Urinary bladder (tissue), 4 donors: ENCODE results near the gene MPDZ. TPM values are rescaled to one million over a fixed set of nuclear protein-coding genes. Genes with fewer than 3 reads are reported as not detected.
"Not testable (repeated sequence)": the region's sequence is repeated elsewhere in the genome, so short reads cannot be mapped to it uniquely, and the experiment has no call there.

ENCODE experiments used
- DNase-seq: peaks from one replicate; pipeline ENCODE4 v3.0.0-alpha.2; 2015; ENCODE audit errors: extremely low spot score
- H3K27ac ChIP-seq: one replicate; pipeline ENCODE4 v1.5.1; 2013; ENCODE audit warnings: low read depth, mild to moderate bottlenecking, moderate library complexity
- H3K36me3 ChIP-seq: one replicate; pipeline ENCODE4 v1.6.1; 2013; ENCODE audit warnings: mild to moderate bottlenecking, moderate library complexity; ENCODE audit not compliant: insufficient read depth
- H3K4me1 ChIP-seq: one replicate; pipeline ENCODE4 v1.6.1; 2013; ENCODE audit warnings: mild to moderate bottlenecking, moderate library complexity; ENCODE audit not compliant: insufficient read depth
- H3K4me3 ChIP-seq: one replicate; pipeline ENCODE4 v1.5.1; 2013; ENCODE audit warnings: low read depth, low read length
- WGBS: extraction: QIAGEN DNeasy Blood & Tissue Kit; methylation state at CpG from one replicate; pipeline ENCODE4 v1.1.7; 2013; 5-methylcytosine and 5-hydroxymethylcytosine counted together
- polyA plus RNA-seq: library from polyadenylated mRNA; stranded (reverse); fragments of 200-250 nt; gene quantifications from one replicate; pipeline ENCODE4 v1.2.3, GENCODE V29; 2013
- total RNA-seq: library from RNA; depleted of rRNA; stranded (reverse); fragments of >200 nt; gene quantifications from one replicate; pipeline ENCODE4 v1.2.3, GENCODE V29; 2014
- donor health status: healthy with polysubstance abuse.
- donor health status: healthy.

MPDZ gene
- total and polyA plus RNA-seq, 2 donors, result 31.6 to 96.8 TPM

DNA sequence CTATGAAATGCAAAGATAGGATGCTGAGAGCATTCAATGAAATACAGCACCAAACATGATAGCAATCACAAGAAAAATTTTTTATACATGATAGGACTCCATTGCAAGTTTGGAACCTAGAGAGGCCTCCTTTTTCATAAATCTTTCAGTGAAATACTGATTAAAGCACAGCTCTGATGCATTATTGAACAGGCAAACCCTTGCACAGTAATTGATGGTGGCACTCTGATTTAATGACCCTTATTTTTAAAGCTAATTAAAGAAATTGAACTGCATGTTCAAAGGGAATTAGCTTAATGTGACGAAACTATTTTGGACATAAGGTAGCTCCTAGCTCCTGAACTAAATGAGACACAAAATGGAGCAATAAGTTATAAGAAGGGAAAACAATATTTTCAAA, 44.6 kb downstream of the MPDZ start:
- Histone ChIP-seq H3K27ac (no peak overlapping the region), H3K4me3 (no peak overlapping the region), H3K36me3 (no peaks in the 10 kb centered on the region), H3K4me1 (no peaks in the 10 kb centered on the region)
- WGBS, result 95% methylated on average over 1 of the region's 1 CpG
- DNase-seq, result no peak

DNA sequence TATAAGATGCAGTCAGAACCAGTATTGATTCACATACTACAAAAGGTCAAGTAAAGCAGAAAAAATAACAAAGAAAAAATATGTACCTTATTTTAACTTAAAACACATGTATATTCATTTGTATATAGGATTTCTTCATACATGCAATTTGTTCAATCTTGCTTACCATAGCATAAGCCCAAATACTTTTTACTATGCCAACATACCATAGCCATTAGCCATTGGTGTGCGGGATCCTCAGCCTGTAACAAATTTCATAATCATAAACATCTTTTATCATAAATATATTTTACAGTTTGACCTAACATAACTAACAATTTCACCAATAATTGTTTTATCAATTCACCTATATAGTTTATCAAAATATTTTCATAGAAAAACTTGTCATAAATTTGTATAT, 51.1 kb downstream of the MPDZ start:
- no peaks in the 10 kb centered on the region for H3K4me1 ChIP-seq
- no peak overlapping the region for H3K27ac ChIP-seq
- WGBS, result 92% methylated on average over 1 of the region's 1 CpG
- no peak for DNase-seq
- peaks cover 4% of the 10 kb centered on the region for H3K36me3 ChIP-seq
- H3K4me3 ChIP-seq, result no peak overlapping the region

DNA sequence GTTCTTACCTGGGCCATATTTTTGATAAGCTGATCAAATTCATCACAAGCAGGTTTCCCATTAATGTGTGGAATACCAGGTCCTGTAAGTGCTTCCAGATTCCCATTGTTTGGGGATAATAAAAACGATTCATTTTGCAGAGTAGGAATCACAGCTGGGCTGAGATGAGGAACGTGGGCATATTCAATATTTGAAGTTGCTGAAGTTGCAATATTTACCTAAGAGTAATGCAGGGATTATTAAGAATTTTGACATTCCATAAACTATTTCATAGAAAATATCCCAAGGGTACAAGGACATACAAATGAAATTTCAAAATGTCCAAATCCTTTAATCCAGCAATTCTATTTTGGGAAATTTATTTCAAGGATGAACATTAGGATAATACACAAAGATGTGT, 55.1 kb downstream of the MPDZ start:
- 66% methylated on average over 2 of the region's 2 CpGs for WGBS
- no peak overlapping the region for H3K27ac ChIP-seq

DNA sequence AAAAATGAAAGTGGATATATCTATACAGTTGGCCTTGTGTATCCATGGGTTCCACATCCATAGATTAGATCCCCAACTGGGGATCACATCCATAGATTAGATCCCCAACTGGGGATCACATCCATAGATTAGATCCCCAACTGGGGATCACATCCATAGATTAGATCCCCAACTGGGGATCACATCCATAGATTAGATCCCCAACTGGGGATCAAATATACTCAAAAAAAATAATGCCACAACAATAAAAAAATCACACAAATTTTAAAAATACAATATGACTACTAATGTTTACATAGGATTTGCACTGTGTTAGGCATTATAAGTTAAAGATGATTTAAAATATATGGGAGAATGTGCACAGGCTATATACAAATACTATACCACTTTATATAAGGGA, 56.8 kb downstream of the MPDZ start:
- H3K36me3 ChIP-seq, H3K4me3 ChIP-seq, H3K4me1 ChIP-seq: not testable (repeated sequence)

More for the DNA sequence above, 55.1 kb downstream of the MPDZ start:
- Histone ChIP-seq H3K36me3 (peaks cover 4% of the 10 kb centered on the region), H3K4me3 (no peak overlapping the region), H3K4me1 (no peaks in the 10 kb centered on the region)
- DNase-seq, result no peak

DNA sequence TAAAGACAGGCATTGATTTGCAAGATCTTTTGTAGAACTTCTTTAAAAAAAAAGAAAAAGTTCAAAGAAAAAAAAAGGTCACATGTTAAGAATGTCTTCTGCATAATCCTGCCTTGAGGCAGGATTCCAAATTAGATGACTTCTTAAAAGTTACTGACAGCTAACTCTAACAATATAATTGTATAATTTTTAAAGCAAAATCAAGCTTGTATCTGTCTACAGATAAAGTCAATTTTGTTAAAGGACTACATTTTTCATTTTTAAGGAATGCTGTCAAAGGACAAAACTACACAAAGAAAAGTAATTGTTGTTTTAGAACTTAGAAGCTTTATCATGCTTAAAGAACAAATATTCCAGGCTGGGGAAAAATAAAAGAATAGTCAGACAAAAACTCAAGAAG, 57.8 kb downstream of the MPDZ start:
- H3K4me3 ChIP-seq, result no peak overlapping the region
- no peak overlapping the region for H3K27ac ChIP-seq
- no peaks in the 10 kb centered on the region for H3K4me1 ChIP-seq
- no peak for DNase-seq
- H3K36me3 ChIP-seq, result peaks cover 4% of the 10 kb centered on the region

More for the DNA sequence above, 56.8 kb downstream of the MPDZ start:
- not testable (repeated sequence) for H3K27ac ChIP-seq, DNase-seq

DNA sequence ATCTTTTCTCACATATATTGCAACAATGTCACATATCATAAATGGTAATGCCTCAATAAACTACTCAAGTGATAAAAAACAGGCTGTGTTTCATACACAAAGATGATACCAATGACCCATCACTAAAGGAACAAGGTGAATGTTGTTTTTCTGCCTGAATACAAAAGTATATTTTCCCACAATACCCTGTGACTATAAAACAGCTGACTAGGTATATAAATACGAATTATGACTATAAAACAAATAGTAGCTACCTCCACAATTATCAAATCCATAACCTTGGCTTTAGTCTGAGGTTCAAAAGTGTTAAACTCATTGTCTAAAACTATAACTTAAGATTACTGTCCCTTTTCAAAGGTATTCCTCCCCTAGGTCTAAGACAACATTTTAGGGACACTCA, 58.7 kb downstream of the MPDZ start:
- 93% methylated on average over 1 of the region's 1 CpG for WGBS

DNA sequence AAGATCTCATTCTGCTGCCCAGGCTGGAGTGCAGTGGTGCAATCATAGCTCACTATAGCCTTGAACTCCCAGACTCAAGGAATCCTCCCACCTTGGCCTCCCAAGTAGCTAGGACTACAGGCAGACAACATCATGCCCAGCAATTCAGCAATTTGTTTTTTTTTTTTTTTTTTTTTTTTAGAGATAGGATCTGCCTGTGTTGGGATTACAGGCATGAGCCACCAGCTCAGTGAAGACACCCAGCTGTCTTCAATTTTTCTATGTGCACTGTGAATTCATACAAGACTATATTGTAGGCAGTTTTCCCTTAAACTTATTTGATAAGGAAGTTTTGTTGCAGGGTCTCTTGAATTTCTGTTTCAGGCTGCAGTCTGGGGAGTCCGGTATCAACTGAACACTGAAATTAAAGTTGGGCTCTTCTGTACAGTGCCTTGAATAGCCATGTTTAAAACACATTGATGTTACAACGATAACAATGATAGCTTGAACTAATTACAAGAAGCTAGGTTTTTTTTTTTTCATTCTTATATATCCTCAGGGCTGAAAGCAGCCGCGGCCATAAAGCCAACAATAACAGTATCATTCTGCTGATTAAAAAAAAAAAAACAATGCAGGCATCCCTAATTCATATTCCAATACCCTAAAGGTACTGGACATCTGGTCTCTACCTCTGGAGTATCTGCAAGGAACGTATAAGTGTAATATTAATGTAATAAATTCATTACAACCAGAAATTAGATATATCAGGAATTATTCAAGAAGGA, 63.5 kb downstream of the MPDZ start:
- Histone ChIP-seq H3K4me1 (no peaks in the 10 kb centered on the region), H3K36me3 (no peaks in the 10 kb centered on the region), H3K4me3 (no peak overlapping the region), H3K27ac (no peak overlapping the region)
- no peak for DNase-seq
- 80% methylated on average over 5 of the region's 5 CpGs for WGBS

More for the DNA sequence above, 58.7 kb downstream of the MPDZ start:
- peaks cover 3% of the 10 kb centered on the region for H3K36me3 ChIP-seq
- no peak overlapping the region for H3K4me3 ChIP-seq
- no peaks in the 10 kb centered on the region for H3K4me1 ChIP-seq
- DNase-seq, result no peak
- no peak overlapping the region for H3K27ac ChIP-seq

DNA sequence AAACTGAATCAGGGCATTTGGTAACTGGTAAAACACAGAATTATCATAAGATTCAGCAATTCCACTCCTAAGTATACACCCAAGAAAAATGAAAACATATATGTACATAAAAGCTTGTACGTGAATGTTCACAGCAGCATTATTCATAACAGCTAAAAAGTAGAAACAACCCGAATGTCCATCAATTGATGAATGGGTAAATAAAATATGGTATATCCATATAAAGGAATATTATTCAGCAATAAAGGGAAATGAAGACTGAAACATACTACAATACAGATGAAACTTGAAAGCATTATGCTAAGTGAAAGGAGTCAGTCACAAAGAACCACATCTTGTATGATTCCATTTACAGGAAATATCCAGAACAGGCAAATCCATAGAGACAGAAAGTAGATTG, 65.5 kb downstream of the MPDZ start:
- no peak for DNase-seq
- Histone ChIP-seq H3K36me3 (no peaks in the 10 kb centered on the region), H3K4me3 (no peak overlapping the region), H3K4me1 (no peaks in the 10 kb centered on the region), H3K27ac (no peak overlapping the region)
- 98% methylated on average over 2 of the region's 2 CpGs for WGBS

DNA sequence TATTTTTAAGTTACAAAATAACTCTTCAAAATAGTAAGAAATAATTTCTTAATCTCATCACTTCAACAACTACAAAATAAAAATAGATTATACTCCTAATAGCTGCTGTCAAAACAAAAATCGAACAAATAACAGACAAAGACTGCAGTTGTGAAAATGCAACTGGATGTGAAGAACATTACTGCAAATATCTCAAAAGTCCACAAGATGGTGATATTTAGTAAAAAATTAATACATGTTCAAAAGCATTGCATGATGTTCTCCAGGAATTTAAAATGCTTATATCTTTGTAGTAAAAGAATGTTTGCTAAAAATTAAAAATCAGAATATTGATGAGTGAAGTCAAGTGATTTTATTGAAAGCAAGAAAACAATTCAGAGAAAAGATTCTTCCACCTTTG, 66.2 kb downstream of the MPDZ start:
- H3K27ac ChIP-seq, result no peak overlapping the region
- H3K4me3 ChIP-seq, result no peak overlapping the region
- 94% methylated on average over 1 of the region's 1 CpG for WGBS
- DNase-seq, result no peak
- H3K36me3 ChIP-seq, result no peaks in the 10 kb centered on the region
- no peaks in the 10 kb centered on the region for H3K4me1 ChIP-seq

DNA sequence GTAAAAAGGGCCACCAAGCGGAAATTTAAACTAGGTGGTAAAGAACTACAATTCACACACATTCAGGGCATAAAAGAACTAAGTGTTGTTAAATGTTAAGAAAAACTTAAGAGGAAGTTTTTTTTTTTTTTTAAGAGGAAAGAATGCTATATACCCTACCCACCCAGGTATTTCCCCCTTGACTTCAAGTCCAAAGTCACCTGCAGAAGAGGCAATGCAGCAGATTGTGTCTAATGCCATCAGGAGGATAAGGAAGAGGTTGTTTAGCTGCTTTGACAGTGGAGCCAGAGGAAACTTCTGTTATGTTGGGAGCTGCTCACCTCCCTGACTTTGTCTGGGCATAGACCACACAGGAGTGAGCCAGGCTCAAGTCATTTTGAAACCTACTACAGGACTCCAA, 69.2 kb downstream of the MPDZ start:
- Histone ChIP-seq H3K36me3 (no peaks in the 10 kb centered on the region), H3K27ac (no peak overlapping the region), H3K4me3 (no peak overlapping the region), H3K4me1 (no peaks in the 10 kb centered on the region)
- DNase-seq, result no peak
- WGBS, result 93% methylated on average over 1 of the region's 1 CpG

DNA sequence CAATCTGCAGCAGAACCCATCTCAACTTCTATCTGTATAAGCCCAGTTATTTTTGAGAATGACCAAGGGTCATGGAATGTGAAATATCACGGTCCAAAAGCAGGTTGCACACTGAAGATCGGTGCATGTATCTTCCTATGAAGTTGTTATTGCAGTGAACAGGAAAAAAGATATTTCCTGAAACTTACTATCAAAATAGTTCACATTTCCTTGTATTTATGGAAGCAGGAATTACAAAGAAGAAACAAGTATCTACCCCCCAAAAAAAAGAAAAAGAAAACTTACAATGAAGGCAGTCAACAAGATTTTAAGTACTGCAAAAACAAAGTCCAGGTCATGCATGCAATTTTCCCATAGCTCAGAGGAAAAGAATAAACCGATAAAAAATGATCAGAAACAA, 70.0 kb downstream of the MPDZ start:
- Histone ChIP-seq H3K4me3 (no peak overlapping the region), H3K4me1 (no peaks in the 10 kb centered on the region), H3K27ac (no peak overlapping the region), H3K36me3 (no peaks in the 10 kb centered on the region)
- no peak for DNase-seq
- 69% methylated on average over 3 of the region's 3 CpGs for WGBS

DNA sequence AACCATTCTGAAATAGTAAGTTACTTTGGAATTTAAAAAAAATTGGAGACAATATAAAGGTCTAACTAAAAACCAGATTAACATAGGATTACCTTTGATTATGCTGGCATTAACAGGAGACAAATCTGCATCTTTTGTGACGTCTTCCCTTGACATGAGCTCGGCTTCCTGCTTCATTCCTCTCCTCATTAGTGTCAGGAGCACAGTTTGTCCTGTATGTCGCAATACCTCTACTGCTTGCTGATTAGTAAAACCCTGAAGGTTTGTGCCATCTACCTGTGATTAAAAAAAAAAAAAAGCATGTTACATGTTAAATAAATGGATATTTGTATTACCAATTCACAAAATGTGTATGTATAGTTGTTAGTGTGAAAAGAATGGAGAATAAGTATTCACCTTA, 73.7 kb downstream of the MPDZ start:
- Histone ChIP-seq H3K4me1 (no peaks in the 10 kb centered on the region), H3K36me3 (no peaks in the 10 kb centered on the region), H3K27ac (no peak overlapping the region), H3K4me3 (no peak overlapping the region)
- no peak for DNase-seq
- 85% methylated on average over 3 of the region's 3 CpGs for WGBS

DNA sequence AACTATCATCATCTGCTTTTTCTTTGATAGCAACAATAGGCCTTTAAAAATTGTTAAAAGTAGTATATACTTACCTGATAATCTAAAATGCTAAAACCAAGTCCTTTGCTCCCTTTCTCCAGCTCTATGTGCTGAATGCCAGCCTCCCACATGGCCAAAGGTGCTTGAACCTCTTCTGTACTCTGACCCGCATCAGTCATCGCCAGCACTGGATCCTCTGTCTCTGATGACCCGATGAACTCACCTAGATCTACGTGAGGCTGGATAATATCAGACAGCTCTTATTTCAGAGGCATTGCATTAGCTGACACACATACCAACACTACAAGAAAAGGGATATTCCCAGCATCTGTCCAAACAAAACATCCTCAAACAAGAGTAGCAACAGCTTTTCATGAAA, 89.5 kb downstream of the MPDZ start:
- 84% methylated on average over 4 of the region's 4 CpGs for WGBS
- DNase-seq, result no peak
- H3K27ac ChIP-seq, result no peak overlapping the region
- H3K4me1 ChIP-seq, result no peaks in the 10 kb centered on the region
- peaks cover 4% of the 10 kb centered on the region for H3K36me3 ChIP-seq
- H3K4me3 ChIP-seq, result no peak overlapping the region

DNA sequence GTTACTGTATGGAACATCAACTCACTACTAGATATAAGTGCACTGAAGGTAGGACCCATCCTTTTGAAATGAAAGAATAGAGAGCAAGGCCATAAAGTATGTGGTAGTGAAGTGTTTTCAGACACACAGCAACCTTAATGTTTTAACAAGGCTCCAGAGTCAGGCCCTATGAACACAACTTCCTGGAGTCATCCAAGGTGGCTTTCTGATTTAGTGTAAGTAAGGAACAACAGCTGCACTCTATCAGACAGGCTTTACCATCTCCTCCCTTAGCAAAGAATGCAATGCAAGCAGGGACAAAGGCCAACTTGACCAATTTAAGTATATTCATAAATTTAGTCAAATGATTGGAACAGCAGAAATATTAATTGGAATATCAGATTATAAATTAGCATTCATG, 90.1 kb downstream of the MPDZ start:
- Histone ChIP-seq H3K4me1 (no peaks in the 10 kb centered on the region), H3K4me3 (no peak overlapping the region), H3K27ac (no peak overlapping the region), H3K36me3 (peaks cover 4% of the 10 kb centered on the region)
- DNase-seq, result no peak

DNA sequence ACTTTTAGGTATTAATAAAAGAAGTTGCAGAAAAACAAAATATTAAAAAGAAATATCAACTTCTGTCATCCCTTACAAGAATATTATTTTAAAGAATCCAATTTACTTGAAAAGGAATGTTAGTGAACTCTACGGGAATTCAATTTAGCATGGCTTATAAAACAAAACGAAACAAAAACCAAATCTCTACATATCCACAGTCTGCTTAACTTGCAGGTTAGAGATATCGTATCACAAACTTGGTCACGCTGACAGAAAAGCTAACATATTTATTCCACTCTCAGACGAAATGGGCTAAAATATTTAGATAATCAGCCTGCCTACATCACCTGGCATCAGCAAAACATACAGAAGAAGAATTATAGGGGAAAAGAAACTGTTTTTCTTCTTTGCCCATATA, 92.7 kb downstream of the MPDZ start:
- peaks cover 4% of the 10 kb centered on the region for H3K36me3 ChIP-seq

More for the DNA sequence above, 92.7 kb downstream of the MPDZ start:
- WGBS, result 81% methylated on average over 5 of the region's 5 CpGs
- no peak for DNase-seq
- H3K4me1 ChIP-seq, result no peaks in the 10 kb centered on the region
- H3K4me3 ChIP-seq, result no peak overlapping the region
- H3K27ac ChIP-seq, result no peak overlapping the region
